Cardiac fibroblast (primary cell): ENCODE data around the gene RBM8A.

ENCODE experiments used
- DNase-seq, 2 donors: peaks; one replicate each; pipeline versions ENCODE4 v3.0.0 to v3.0.0-alpha.2; 2010; ENCODE audit warnings: low read depth in 2 of 2
- H3K4me3 ChIP-seq, 2 donors: replicated peaks in 1 of 2; 1 replicate in 1 of 2; 2 replicates in 1 of 2; pipeline ENCODE4 v1.5.1; 2011; ENCODE audit warnings: low read depth in 2 of 2, low read length in 2 of 2, mild to moderate bottlenecking in 2 of 2, moderate library complexity in 1 of 2
- TF ChIP-seq, protein P1 (sequence below): IDR thresholded peaks from one replicate; pipeline ENCODE4 v1.5.1; 2011; ENCODE audit warnings: low read depth, mild to moderate bottlenecking, low read length, inconsistent platforms

RBM8A gene

DNA sequence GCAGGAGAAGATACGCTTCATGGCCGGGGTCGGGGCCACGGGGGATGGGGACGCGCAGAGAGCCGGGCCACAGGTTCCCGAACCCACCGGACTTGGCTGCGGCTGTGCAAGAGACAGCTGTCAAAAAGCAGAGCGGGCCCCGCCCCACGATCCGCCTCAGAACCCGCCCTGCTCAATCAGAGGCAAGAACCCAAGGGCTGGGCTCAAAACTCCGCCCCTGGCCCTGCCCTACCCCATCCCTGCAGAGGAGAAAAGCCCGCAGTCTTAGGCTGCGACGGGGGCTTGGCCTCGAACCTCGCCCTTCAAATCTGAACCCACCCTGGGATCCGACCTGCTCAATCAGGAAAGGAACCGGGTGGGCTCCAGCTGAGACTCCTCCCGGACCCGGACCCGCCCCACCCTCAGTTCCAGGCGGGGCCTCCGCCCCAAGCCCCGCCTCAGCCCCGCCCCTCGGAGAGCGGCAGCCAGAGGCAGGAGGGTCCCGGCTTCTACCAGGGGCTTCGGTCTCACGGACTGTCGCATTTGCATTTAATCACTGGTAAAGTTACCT is 41.5 kb downstream of the RBM8A start, which contains the start of gene ANKRD35:
Gene ANKRD35 (minus strand): TSS at position 129 of the 550 bp plus-strand sequence. CDS start 108 bp downstream, at position 21.
- TF ChIP-seq, protein P1, sequence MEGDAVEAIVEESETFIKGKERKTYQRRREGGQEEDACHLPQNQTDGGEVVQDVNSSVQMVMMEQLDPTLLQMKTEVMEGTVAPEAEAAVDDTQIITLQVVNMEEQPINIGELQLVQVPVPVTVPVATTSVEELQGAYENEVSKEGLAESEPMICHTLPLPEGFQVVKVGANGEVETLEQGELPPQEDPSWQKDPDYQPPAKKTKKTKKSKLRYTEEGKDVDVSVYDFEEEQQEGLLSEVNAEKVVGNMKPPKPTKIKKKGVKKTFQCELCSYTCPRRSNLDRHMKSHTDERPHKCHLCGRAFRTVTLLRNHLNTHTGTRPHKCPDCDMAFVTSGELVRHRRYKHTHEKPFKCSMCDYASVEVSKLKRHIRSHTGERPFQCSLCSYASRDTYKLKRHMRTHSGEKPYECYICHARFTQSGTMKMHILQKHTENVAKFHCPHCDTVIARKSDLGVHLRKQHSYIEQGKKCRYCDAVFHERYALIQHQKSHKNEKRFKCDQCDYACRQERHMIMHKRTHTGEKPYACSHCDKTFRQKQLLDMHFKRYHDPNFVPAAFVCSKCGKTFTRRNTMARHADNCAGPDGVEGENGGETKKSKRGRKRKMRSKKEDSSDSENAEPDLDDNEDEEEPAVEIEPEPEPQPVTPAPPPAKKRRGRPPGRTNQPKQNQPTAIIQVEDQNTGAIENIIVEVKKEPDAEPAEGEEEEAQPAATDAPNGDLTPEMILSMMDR: no peak
- peak within 1 kb of the TSS; percentile 64 to 67 for H3K4me3 ChIP-seq
- peak; percentile 59 to 65 for DNase-seq

DNA sequence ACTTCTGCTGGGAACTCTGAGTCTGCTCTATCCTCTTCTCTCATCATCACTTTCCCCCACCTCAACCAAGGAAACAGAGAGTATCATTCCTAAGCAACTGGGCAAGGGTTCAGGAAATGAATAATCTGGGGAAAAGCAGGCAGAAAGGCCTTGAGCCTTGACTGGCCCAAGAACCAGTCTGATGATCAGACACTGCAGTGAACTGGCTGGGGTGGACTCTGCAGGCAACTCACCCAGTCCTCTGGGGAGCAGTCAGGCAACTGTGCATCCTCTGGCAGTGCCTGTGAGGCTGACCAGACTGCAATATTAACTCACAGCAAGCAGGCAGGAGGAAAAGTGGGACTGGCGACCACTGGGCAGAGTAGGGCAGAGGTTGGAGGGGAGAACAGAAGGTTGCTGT is 42.6 kb downstream of the RBM8A start:
- H3K4me3 ChIP-seq: peak overlapping the region in 1 of 2 donors; percentile 64
- TF ChIP-seq, protein P1: no peak
- peak; percentile 65 to 85 for DNase-seq

DNA sequence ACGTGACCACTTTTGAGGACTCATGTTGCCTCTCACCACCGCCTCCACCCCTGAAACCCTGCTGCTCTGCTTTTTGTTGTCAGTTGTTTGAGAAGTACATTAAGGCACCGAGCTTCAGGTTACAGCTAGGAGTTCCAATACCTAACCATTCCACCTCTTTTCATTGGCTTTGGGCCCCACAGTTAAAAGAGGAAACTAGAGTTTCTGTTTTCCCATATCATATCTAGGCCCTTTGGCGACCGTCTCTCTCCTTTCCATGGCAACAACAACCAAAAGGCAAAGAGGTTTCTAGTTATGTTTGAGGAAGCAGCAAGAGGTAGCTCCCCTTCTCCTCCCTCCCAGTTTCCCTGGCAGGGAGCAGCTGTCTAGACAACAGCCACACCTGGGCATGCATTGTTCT is 47.5 kb downstream of the RBM8A start:
- DNase-seq: no peak
- TF ChIP-seq, protein P1: no peak
- H3K4me3 ChIP-seq: no peak overlapping the region

DNA sequence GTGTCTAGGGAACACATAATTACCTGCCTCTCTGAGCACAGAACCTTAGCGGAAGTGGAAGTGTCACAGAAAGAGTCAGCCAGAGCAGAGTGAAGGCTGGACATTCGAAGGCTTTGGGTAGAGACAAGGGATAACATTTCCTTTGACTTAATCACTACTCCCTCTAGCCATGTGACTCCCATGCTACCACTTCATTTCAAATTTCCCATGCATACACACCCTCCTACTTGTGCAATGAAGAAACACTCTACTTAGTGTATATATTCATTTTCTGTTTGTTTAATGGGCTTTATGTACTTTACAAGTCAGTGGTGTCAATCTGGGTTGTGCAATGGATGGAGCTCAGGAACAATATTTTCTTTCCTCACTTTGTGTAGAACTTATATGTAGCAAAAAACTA is 48.6 kb downstream of the RBM8A start:
- TF ChIP-seq, protein P1: no peak
- DNase-seq: peak in 1 of 2 donors; percentile 61
- no peak overlapping the region for H3K4me3 ChIP-seq

DNA sequence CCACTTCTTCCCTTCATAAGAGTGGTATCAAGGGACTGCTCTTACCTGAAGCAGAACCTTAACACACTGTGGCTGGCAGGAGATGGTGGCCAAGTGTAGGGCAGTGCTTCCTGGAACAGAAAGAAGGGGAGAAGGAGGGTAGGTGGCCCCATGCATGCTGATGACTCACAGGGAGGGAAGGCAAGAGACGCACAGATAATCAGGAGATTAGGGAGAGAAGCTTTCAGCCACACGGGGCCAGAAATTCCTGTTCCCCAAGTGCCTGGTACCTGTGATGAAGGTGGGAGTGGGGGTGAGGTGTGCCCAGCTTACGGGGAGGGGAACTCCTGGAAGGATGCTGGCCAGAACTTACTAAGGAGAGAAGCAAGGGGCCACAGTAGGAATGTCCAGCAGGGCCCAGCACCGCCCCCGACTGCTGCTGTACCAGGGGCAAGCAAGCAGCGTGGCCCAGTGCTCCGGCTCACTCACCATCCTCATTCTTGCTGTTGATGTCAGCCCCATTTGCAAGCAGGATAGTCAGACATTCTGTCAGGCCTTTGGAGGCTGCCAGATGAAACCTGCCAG is 49.3 kb downstream of the RBM8A start:
- TF ChIP-seq, protein P1: no peak
- no peak overlapping the region for H3K4me3 ChIP-seq
- no peak for DNase-seq

DNA sequence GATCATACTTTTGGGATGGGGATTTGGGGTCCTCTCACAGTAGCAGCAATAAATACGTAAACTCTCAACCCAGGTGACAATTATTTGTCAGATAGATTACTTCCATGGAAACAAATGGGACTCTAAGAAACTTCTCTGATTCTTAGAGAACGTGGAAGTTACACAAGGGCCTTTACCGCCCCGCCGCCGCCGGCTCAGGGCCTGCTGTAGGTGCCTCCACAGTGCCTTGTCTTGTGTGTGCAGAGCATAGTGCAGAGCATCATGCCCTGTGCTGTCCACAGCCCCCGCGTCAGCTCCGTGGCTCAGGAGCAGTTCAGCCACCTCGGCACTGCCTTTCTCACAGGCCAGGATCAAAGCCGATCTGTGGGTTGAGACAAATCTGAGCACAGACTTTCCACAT is 52.6 kb downstream of the RBM8A start:
- TF ChIP-seq, protein P1: no peak
- no peak for DNase-seq
- no peak overlapping the region for H3K4me3 ChIP-seq
